Omental fat pad (tissue), 4 donors: Measurements from ENCODE around the gene KIF26B. TPM values are rescaled to one million over a fixed set of nuclear protein-coding genes. Genes with fewer than 3 reads are reported as not detected.

Experiments
- ATAC-seq: fragments of 150-250 bp; one replicate; pipeline ENCODE4 v1.9.1; 2016; ENCODE audit warnings: mild to moderate bottlenecking, moderate library complexity; ENCODE audit not compliant: low FRiP score
- DNase-seq: peaks from one replicate; pipeline ENCODE4 v3.0.0-alpha.2; 2019; ENCODE audit warnings: low spot score
- total RNA-seq, 4 donors: library from RNA; depleted of rRNA; stranded (reverse); fragments of >200 nt; gene quantifications; one replicate each; pipeline ENCODE4 v1.1.0, GENCODE V29; 2016
- TF ChIP-seq, protein P1 (sequence below), 3 donors: fragments of 450-650 bp; IDR thresholded peaks; one replicate each; pipeline ENCODE4 v1.5.1; 2016 to 2017; ENCODE audit warnings: antibody characterized with exemption in 3 of 3, mild to moderate bottlenecking in 3 of 3, moderate library complexity in 2 of 3

Gene KIF26B
- total RNA-seq, 4 donors from 2014 or later = 0.13 to 0.96 (median 0.39) TPM

DNA sequence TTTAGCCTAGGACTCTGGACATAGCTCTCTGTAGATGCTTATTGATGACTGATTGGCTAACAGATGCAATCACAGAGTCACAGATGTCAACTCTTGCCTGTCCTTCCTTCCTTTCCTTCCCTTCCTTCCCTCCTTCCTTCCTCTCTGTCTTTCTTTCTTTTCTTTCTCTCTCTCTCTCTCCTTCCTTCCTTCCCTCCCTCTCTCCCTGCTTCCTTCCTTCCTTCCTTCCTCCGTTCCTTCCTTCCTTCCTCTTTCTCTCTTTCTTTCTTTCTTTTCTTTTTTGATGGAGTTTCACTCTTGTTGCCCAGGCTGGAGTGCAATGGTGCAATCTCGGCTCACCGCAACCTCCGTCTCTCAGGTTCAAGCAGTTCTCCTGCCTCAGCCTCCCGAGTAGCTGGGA lies 106.1 kb downstream of the KIF26B start:
- DNase-seq (no peak), ATAC-seq (no peak)
- TF ChIP-seq, protein P1, sequence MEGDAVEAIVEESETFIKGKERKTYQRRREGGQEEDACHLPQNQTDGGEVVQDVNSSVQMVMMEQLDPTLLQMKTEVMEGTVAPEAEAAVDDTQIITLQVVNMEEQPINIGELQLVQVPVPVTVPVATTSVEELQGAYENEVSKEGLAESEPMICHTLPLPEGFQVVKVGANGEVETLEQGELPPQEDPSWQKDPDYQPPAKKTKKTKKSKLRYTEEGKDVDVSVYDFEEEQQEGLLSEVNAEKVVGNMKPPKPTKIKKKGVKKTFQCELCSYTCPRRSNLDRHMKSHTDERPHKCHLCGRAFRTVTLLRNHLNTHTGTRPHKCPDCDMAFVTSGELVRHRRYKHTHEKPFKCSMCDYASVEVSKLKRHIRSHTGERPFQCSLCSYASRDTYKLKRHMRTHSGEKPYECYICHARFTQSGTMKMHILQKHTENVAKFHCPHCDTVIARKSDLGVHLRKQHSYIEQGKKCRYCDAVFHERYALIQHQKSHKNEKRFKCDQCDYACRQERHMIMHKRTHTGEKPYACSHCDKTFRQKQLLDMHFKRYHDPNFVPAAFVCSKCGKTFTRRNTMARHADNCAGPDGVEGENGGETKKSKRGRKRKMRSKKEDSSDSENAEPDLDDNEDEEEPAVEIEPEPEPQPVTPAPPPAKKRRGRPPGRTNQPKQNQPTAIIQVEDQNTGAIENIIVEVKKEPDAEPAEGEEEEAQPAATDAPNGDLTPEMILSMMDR (IDR thresholded peaks at IDR 0.05) = no peak

DNA sequence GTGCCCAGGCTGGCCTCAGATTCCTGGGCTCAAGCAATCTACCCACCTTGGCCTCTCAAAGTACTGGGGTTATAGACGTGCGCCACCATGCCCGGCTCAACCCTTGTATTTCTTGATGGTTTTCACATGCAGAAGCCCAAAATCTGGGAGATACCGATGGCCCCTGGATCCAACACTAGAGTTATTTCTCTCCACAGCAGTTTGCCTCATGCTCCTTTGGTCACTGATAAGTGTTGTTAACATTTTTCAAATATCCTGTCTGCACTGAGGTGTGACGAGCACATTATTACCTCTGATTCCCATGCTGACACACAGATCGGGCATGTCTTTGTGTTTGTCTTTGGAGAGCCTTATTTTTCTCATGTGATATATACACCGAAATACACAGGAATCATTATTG lies 107.0 kb downstream of the KIF26B start:
- DNase-seq (no peak), ATAC-seq (no peak)
- TF ChIP-seq, protein P1 (IDR thresholded peaks at IDR 0.05) = no peak

DNA sequence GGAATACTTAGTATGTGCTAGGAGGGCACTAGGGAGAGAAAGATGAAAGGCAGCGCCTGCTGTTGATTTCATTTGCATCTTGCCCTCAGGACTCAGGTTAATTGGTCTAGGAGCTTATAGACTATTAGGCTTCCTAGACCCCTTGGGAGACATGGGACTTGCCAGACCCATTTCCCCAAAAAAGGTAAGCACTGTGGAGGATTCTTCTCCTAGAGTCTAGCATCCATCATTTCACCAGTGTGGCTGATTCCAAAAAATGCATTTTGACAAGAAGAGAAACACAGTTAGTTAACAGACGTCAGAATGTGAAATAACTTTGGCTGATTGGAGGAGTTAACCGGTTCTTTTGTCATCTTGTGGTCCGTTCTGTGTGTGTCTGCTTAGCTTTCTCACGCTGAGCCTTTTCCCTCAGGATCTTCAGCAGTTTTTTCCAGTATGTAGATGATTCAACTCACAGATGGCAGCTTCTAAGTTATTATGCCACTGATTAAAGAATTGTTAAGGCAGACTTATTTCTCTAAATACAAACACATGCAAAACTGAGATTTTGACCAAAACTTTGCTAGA lies 108.8 kb downstream of the KIF26B start:
- DNase-seq (no peak), ATAC-seq (no peak)
- TF ChIP-seq, protein P1 (IDR thresholded peaks at IDR 0.05) = no peak

DNA sequence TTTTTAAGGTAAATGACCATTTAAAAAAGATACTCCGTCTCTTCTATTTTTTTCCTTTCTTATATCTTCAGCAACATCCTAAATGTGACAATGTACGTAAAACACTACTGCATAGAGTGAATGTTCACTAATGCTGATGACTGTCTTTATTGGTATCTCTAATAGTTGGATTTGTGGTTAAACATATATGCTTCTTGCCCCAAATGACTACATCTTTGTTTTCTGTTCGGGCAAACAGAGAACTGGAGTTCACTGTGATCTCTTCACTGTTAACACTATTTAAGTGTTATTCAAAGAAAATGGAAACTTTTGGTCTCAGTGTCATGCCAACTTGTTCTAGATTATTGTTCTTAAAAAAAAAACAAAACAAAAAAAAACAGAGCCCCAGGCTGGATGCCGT lies 109.4 kb downstream of the KIF26B start:
- ATAC-seq = no peak
- DNase-seq = no peak
- TF ChIP-seq, protein P1 (IDR thresholded peaks at IDR 0.05) = no peak

DNA sequence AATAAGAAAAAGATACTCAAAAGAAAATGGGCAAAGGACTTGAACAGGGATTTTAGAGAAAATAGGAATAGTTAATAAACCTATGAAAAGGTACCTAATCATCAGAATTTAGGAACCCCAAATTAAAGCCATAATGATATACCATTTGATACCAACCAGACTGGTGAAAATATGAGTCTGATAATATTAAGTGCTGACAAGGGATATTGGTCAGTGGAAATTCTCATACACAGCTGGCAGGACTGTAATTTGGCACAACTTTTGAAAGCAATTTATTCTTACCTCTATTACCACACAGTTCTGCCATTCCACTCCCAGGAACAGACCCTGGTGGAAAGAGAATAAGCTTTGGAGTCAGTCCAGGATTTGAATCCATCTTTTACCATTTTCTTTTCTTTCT lies 111.3 kb downstream of the KIF26B start:
- TF ChIP-seq, protein P1 (IDR thresholded peaks at IDR 0.05) = no peak
- ATAC-seq = no peak
- no peak for DNase-seq

DNA sequence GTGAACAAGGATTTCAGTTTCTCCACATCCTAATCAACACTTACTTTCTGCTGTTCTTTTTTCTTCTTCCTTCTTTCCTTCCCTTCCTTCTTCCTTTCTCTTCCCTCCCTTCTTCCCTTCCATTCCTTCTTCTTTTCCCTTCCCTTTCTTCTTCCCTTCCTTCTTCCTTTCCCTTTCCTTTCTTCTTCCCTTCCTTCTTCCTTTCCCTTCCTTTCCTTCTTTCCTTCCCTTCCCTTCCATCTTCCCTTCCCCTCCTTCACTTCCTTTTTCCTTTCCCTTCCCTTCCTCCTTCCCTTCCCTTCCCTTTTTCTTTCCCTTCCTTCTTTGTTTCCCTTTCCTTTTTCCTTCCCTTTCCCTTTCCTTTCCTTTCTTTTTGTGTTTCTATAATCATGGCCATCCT lies 115.3 kb downstream of the KIF26B start:
- ATAC-seq (no peak), DNase-seq (no peak)
- TF ChIP-seq, protein P1 (IDR thresholded peaks at IDR 0.05) = no peak

DNA sequence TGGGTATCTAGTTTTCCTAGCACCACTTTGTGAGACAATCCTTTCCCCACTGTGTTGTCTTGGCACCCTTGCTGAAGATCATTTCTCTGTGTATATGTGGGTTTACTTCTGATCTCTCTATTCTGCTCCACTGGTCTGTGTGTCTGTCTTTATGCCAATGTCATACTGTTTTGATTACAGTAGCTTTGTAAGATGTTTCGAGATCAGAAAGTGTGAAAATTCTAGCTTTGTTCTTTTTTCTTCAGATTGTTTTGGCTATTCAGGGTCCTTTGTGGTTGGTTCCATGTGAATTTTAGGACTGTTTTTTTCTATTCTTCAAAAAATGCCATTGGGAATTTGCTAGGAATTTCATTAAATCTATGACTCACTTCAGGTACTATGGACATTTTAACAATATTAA lies 116.2 kb downstream of the KIF26B start:
- TF ChIP-seq, protein P1 (IDR thresholded peaks at IDR 0.05) = no peak
- ATAC-seq (no peak), DNase-seq (no peak)
